ENCODE measurements around the gene PGA3.
"Not testable (repeated sequence)": the region's sequence is repeated elsewhere in the genome, so short reads cannot be mapped to it uniquely, and the experiment has no call there.

The PGA3 gene

GRCh38 chr11:61171907-61172306 lies 31.4 kb upstream of the PGA3 start:
- Histone ChIP-seq H3K27me3 (ENCODE audit: control insufficient read depth in 5 of 5, insufficient read depth in 4 of 5, low read length in 5 of 5) (peaks cover 0 to 16% (median 2%) of the 10 kb centered on the region in 5 donors), H3K4me1 (ENCODE audit: control insufficient read depth in 5 of 5, insufficient read depth in 5 of 5, low read length in 5 of 5) (no peaks in the 10 kb centered on the region), H3K27ac (ENCODE audit: low read depth, low read length) (no peak overlapping the region), H3K36me3 (ENCODE audit: control insufficient read depth in 5 of 5, insufficient read depth in 5 of 5, low read length in 5 of 5) (no peaks in the 10 kb centered on the region), H3K9me3 (ENCODE audit: control insufficient read depth in 5 of 5, low read length in 5 of 5) (peaks cover 0 to 5% (median 3%) of the 10 kb centered on the region in 5 donors), H3K9ac (ENCODE audit: low read length in 5 of 5) (no peak overlapping the region), H3K4me3 (ENCODE audit: low read depth in 1 of 5, low read length in 5 of 5) (no peak overlapping the region)

GRCh38 chr11:61172356-61172755 lies 31.0 kb upstream of the PGA3 start:
- Histone ChIP-seq H3K36me3 (ENCODE audit: control insufficient read depth in 5 of 5, insufficient read depth in 5 of 5, low read length in 5 of 5) (no peaks in the 10 kb centered on the region), H3K4me1 (ENCODE audit: control insufficient read depth in 5 of 5, insufficient read depth in 5 of 5, low read length in 5 of 5) (no peaks in the 10 kb centered on the region), H3K27me3 (ENCODE audit: control insufficient read depth in 5 of 5, insufficient read depth in 4 of 5, low read length in 5 of 5) (peaks cover 0 to 16% (median 2%) of the 10 kb centered on the region in 5 donors), H3K9me3 (ENCODE audit: control insufficient read depth in 5 of 5, low read length in 5 of 5) (peaks cover 0 to 5% (median 3%) of the 10 kb centered on the region in 5 donors), H3K4me3 (ENCODE audit: low read depth in 1 of 5, low read length in 5 of 5) (no peak overlapping the region), H3K9ac (ENCODE audit: low read length in 5 of 5) (no peak overlapping the region), H3K27ac (ENCODE audit: low read depth, low read length) (no peak overlapping the region)

GRCh38 chr11:61172888-61173287 lies 30.4 kb upstream of the PGA3 start:
- H3K4me3 ChIP-seq (ENCODE audit: low read depth in 1 of 5, low read length in 5 of 5), result no peak overlapping the region
- peaks cover 0 to 5% (median 3%) of the 10 kb centered on the region in 5 donors for H3K9me3 ChIP-seq (ENCODE audit: control insufficient read depth in 5 of 5, low read length in 5 of 5)
- no peak overlapping the region for H3K27ac ChIP-seq (ENCODE audit: low read depth, low read length)
- no peak overlapping the region for H3K9ac ChIP-seq (ENCODE audit: low read length in 5 of 5)
- H3K4me1 ChIP-seq (ENCODE audit: control insufficient read depth in 5 of 5, insufficient read depth in 5 of 5, low read length in 5 of 5), result no peaks in the 10 kb centered on the region
- H3K27me3 ChIP-seq (ENCODE audit: control insufficient read depth in 5 of 5, insufficient read depth in 4 of 5, low read length in 5 of 5), result peaks cover 0 to 16% (median 2%) of the 10 kb centered on the region in 5 donors
- H3K36me3 ChIP-seq (ENCODE audit: control insufficient read depth in 5 of 5, insufficient read depth in 5 of 5, low read length in 5 of 5), result no peaks in the 10 kb centered on the region

GRCh38 chr11:61173456-61173855 lies 29.9 kb upstream of the PGA3 start:
- H3K27me3 ChIP-seq (ENCODE audit: control insufficient read depth in 5 of 5, insufficient read depth in 4 of 5, low read length in 5 of 5), result peaks cover 0 to 16% (median 2%) of the 10 kb centered on the region in 5 donors
- no peak overlapping the region for H3K4me3 ChIP-seq (ENCODE audit: low read depth in 1 of 5, low read length in 5 of 5)
- H3K4me1 ChIP-seq (ENCODE audit: control insufficient read depth in 5 of 5, insufficient read depth in 5 of 5, low read length in 5 of 5), result no peaks in the 10 kb centered on the region
- peaks cover 0 to 5% (median 3%) of the 10 kb centered on the region in 5 donors for H3K9me3 ChIP-seq (ENCODE audit: control insufficient read depth in 5 of 5, low read length in 5 of 5)
- no peak overlapping the region for H3K27ac ChIP-seq (ENCODE audit: low read depth, low read length)
- H3K9ac ChIP-seq (ENCODE audit: low read length in 5 of 5), result no peak overlapping the region
- H3K36me3 ChIP-seq (ENCODE audit: control insufficient read depth in 5 of 5, insufficient read depth in 5 of 5, low read length in 5 of 5), result no peaks in the 10 kb centered on the region

- Histone ChIP-seq H3K4me3 (ENCODE audit: low read depth in 1 of 5, low read length in 5 of 5) (no peak overlapping the region), H3K9me3 (ENCODE audit: control insufficient read depth in 5 of 5, low read length in 5 of 5) (peaks cover 0 to 5% (median 0%) of the 10 kb centered on the region in 5 donors), H3K36me3 (ENCODE audit: control insufficient read depth in 5 of 5, insufficient read depth in 5 of 5, low read length in 5 of 5) (no peaks in the 10 kb centered on the region), H3K9ac (ENCODE audit: low read length in 5 of 5) (no peak overlapping the region), H3K27me3 (ENCODE audit: control insufficient read depth in 5 of 5, insufficient read depth in 4 of 5, low read length in 5 of 5) (peaks cover 0 to 11% (median 2%) of the 10 kb centered on the region in 5 donors), H3K27ac (ENCODE audit: low read depth, low read length) (no peak overlapping the region), H3K4me1 (ENCODE audit: control insufficient read depth in 5 of 5, insufficient read depth in 5 of 5, low read length in 5 of 5) (no peaks in the 10 kb centered on the region)
Measured at GRCh38 chr11:61174273-61174672, 29.0 kb upstream of the PGA3 start.

- Histone ChIP-seq H3K27me3 (ENCODE audit: control insufficient read depth in 5 of 5, insufficient read depth in 4 of 5, low read length in 5 of 5) (peaks cover 0 to 11% (median 2%) of the 10 kb centered on the region in 5 donors), H3K27ac (ENCODE audit: low read depth, low read length) (no peak overlapping the region)
Measured at GRCh38 chr11:61174949-61175348, 28.4 kb upstream of the PGA3 start.

GRCh38 chr11:61176446-61176845 lies 26.9 kb upstream of the PGA3 start:
- Histone ChIP-seq H3K4me3 (ENCODE audit: low read depth in 1 of 5, low read length in 5 of 5) (no peak overlapping the region), H3K27ac (ENCODE audit: low read depth, low read length) (no peak overlapping the region), H3K9me3 (ENCODE audit: control insufficient read depth in 5 of 5, low read length in 5 of 5) (peaks cover 0 to 5% (median 0%) of the 10 kb centered on the region in 5 donors)

More at GRCh38 chr11:61174949-61175348, 28.4 kb upstream of the PGA3 start:
- H3K4me1 ChIP-seq (ENCODE audit: control insufficient read depth in 5 of 5, insufficient read depth in 5 of 5, low read length in 5 of 5), result no peaks in the 10 kb centered on the region
- H3K9me3 ChIP-seq (ENCODE audit: control insufficient read depth in 5 of 5, low read length in 5 of 5), result peaks cover 0 to 5% (median 0%) of the 10 kb centered on the region in 5 donors
- H3K4me3 ChIP-seq (ENCODE audit: low read depth in 1 of 5, low read length in 5 of 5), result no peak overlapping the region
- no peaks in the 10 kb centered on the region for H3K36me3 ChIP-seq (ENCODE audit: control insufficient read depth in 5 of 5, insufficient read depth in 5 of 5, low read length in 5 of 5)
- no peak overlapping the region for H3K9ac ChIP-seq (ENCODE audit: low read length in 5 of 5)

GRCh38 chr11:61180205-61180604 lies 23.1 kb upstream of the PGA3 start:
- H3K9ac ChIP-seq (ENCODE audit: low read length in 5 of 5); H3K4me3 ChIP-seq (ENCODE audit: low read depth in 1 of 5, low read length in 5 of 5); H3K4me1 ChIP-seq (ENCODE audit: control insufficient read depth in 5 of 5, insufficient read depth in 5 of 5, low read length in 5 of 5); H3K27me3 ChIP-seq (ENCODE audit: control insufficient read depth in 5 of 5, insufficient read depth in 4 of 5, low read length in 5 of 5); H3K9me3 ChIP-seq (ENCODE audit: control insufficient read depth in 5 of 5, low read length in 5 of 5); H3K36me3 ChIP-seq (ENCODE audit: control insufficient read depth in 5 of 5, insufficient read depth in 5 of 5, low read length in 5 of 5); H3K27ac ChIP-seq (ENCODE audit: low read depth, low read length): not testable (repeated sequence)

More at GRCh38 chr11:61176446-61176845, 26.9 kb upstream of the PGA3 start:
- no peaks in the 10 kb centered on the region for H3K36me3 ChIP-seq (ENCODE audit: control insufficient read depth in 5 of 5, insufficient read depth in 5 of 5, low read length in 5 of 5)
- H3K27me3 ChIP-seq (ENCODE audit: control insufficient read depth in 5 of 5, insufficient read depth in 4 of 5, low read length in 5 of 5), result peaks cover 0 to 11% (median 2%) of the 10 kb centered on the region in 5 donors
- no peaks in the 10 kb centered on the region for H3K4me1 ChIP-seq (ENCODE audit: control insufficient read depth in 5 of 5, insufficient read depth in 5 of 5, low read length in 5 of 5)
- no peak overlapping the region for H3K9ac ChIP-seq (ENCODE audit: low read length in 5 of 5)

GRCh38 chr11:61181489-61181888 lies 21.8 kb upstream of the PGA3 start:
- no peak overlapping the region for H3K9ac ChIP-seq (ENCODE audit: low read length in 5 of 5)
- H3K4me3 ChIP-seq (ENCODE audit: low read depth in 1 of 5, low read length in 5 of 5), result no peak overlapping the region
- H3K4me1 ChIP-seq (ENCODE audit: control insufficient read depth in 5 of 5, insufficient read depth in 5 of 5, low read length in 5 of 5), result no peaks in the 10 kb centered on the region
- H3K36me3 ChIP-seq (ENCODE audit: control insufficient read depth in 5 of 5, insufficient read depth in 5 of 5, low read length in 5 of 5), result no peaks in the 10 kb centered on the region
- H3K27ac ChIP-seq (ENCODE audit: low read depth, low read length), result no peak overlapping the region
- H3K9me3 ChIP-seq (ENCODE audit: control insufficient read depth in 5 of 5, low read length in 5 of 5), result no peaks in the 10 kb centered on the region
- no peaks in the 10 kb centered on the region for H3K27me3 ChIP-seq (ENCODE audit: control insufficient read depth in 5 of 5, insufficient read depth in 4 of 5, low read length in 5 of 5)

- no peak overlapping the region for H3K27ac ChIP-seq (ENCODE audit: low read depth, low read length)
- H3K9me3 ChIP-seq (ENCODE audit: control insufficient read depth in 5 of 5, low read length in 5 of 5), result no peaks in the 10 kb centered on the region
- no peak overlapping the region for H3K4me3 ChIP-seq (ENCODE audit: low read depth in 1 of 5, low read length in 5 of 5)
- no peaks in the 10 kb centered on the region for H3K36me3 ChIP-seq (ENCODE audit: control insufficient read depth in 5 of 5, insufficient read depth in 5 of 5, low read length in 5 of 5)
- no peak overlapping the region for H3K9ac ChIP-seq (ENCODE audit: low read length in 5 of 5)
- H3K4me1 ChIP-seq (ENCODE audit: control insufficient read depth in 5 of 5, insufficient read depth in 5 of 5, low read length in 5 of 5), result no peaks in the 10 kb centered on the region
- H3K27me3 ChIP-seq (ENCODE audit: control insufficient read depth in 5 of 5, insufficient read depth in 4 of 5, low read length in 5 of 5), result no peaks in the 10 kb centered on the region
Measured at GRCh38 chr11:61183645-61184044, 19.7 kb upstream of the PGA3 start.

GRCh38 chr11:61186504-61186903 lies 16.8 kb upstream of the PGA3 start:
- Histone ChIP-seq H3K27me3 (ENCODE audit: control insufficient read depth in 5 of 5, insufficient read depth in 4 of 5, low read length in 5 of 5) (no peaks in the 10 kb centered on the region), H3K4me3 (ENCODE audit: low read depth in 1 of 5, low read length in 5 of 5) (no peak overlapping the region), H3K9ac (ENCODE audit: low read length in 5 of 5) (no peak overlapping the region), H3K27ac (ENCODE audit: low read depth, low read length) (no peak overlapping the region), H3K36me3 (ENCODE audit: control insufficient read depth in 5 of 5, insufficient read depth in 5 of 5, low read length in 5 of 5) (no peaks in the 10 kb centered on the region), H3K9me3 (ENCODE audit: control insufficient read depth in 5 of 5, low read length in 5 of 5) (no peaks in the 10 kb centered on the region), H3K4me1 (ENCODE audit: control insufficient read depth in 5 of 5, insufficient read depth in 5 of 5, low read length in 5 of 5) (no peaks in the 10 kb centered on the region)
